ENCODE measurements around the gene ZC3HAV1.

DNA sequence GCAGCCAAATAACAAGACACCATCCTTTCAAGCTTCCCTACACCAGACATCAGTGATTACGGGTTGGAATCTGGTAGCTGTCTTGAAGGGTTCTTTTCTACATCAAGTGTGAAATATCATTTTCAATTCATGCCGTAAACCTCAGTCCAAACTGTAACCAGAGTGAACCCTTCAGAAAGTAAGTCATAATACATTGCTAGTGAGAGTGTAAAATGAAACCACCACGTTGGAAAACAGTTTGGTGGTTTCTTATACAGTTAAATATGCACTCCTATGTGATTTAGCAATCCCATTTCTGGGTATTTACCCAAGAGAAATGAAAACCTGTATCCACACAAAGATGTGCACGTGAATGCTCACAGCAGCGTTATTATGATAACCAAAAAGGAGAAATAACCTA, 48.1 kb downstream of the ZC3HAV1 start:
- TF ChIP-seq, protein P1, sequence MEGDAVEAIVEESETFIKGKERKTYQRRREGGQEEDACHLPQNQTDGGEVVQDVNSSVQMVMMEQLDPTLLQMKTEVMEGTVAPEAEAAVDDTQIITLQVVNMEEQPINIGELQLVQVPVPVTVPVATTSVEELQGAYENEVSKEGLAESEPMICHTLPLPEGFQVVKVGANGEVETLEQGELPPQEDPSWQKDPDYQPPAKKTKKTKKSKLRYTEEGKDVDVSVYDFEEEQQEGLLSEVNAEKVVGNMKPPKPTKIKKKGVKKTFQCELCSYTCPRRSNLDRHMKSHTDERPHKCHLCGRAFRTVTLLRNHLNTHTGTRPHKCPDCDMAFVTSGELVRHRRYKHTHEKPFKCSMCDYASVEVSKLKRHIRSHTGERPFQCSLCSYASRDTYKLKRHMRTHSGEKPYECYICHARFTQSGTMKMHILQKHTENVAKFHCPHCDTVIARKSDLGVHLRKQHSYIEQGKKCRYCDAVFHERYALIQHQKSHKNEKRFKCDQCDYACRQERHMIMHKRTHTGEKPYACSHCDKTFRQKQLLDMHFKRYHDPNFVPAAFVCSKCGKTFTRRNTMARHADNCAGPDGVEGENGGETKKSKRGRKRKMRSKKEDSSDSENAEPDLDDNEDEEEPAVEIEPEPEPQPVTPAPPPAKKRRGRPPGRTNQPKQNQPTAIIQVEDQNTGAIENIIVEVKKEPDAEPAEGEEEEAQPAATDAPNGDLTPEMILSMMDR (IDR thresholded peaks at IDR 0.05; ENCODE audit: low read depth, low read length): no peak
- TF ChIP-seq, protein P2, sequence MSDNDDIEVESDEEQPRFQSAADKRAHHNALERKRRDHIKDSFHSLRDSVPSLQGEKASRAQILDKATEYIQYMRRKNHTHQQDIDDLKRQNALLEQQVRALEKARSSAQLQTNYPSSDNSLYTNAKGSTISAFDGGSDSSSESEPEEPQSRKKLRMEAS (IDR thresholded peaks at IDR 0.05; ENCODE audit: low read depth, low read length): no peak
- no peak for TF ChIP-seq POLR2A (IDR thresholded peaks at IDR 0.05; ENCODE audit: extremely low read depth, insufficient read length)
- TF ChIP-seq MYC (IDR thresholded peaks at IDR 0.05; ENCODE audit: low read depth, low read length): no peak

All from NB4 (cell line).